GM12864 (cell line): ENCODE data around the gene CBLIF.
"Not testable (repeated sequence)": the region's sequence is repeated elsewhere in the genome, so short reads cannot be mapped to it uniquely, and the experiment has no call there.

Experiments used
- DNase-seq: peaks from one replicate; pipeline ENCODE4 v3.0.0-alpha.2; 2011; ENCODE audit warnings: low read depth
- H3K4me3 ChIP-seq: 2 replicates; pipeline ENCODE4 v1.5.1; 2011; ENCODE audit warnings: mild to moderate bottlenecking, low read depth, low read length, control low read depth
- CTCF ChIP-seq: IDR thresholded peaks from 2 replicates; pipeline ENCODE4 v1.5.1; 2011; ENCODE audit warnings: low read depth, mild to moderate bottlenecking, moderate library complexity, low read length, control low read depth, inconsistent platforms; ENCODE audit errors: missing control alignments

Gene CBLIF

GRCh38 chr11:59785818-59786217, 59.5 kb downstream of the CBLIF start:
- no peak for TF ChIP-seq CTCF
- no peak overlapping the region for H3K4me3 ChIP-seq
- no peak for DNase-seq

GRCh38 chr11:59784441-59784840, 60.9 kb downstream of the CBLIF start:
- H3K4me3 ChIP-seq, DNase-seq: not testable (repeated sequence)

GRCh38 chr11:59783632-59784090, 61.6 kb downstream of the CBLIF start:
- TF ChIP-seq CTCF: no peak
- no peak for DNase-seq
- H3K4me3 ChIP-seq: no peak overlapping the region

GRCh38 chr11:59782080-59782479, 63.2 kb downstream of the CBLIF start:
- no peak overlapping the region for H3K4me3 ChIP-seq
- no peak for TF ChIP-seq CTCF
- DNase-seq: no peak

- no peak for TF ChIP-seq CTCF
- no peak for DNase-seq
- H3K4me3 ChIP-seq: no peak overlapping the region
Measured at GRCh38 chr11:59779487-59779886, 65.8 kb downstream of the CBLIF start.
